Caco-2 (cell line): ENCODE measurements around the gene BCL6. TPM values are rescaled to one million over a fixed set of nuclear protein-coding genes. Genes with fewer than 3 reads are reported as not detected.

Experiments
- BruUV-seq: library from RNA; stranded (reverse); fragments of 400-500 nt; replicated peaks from 2 replicates; lab custom pipeline; 2021; lab: Mats Ljungman, UMichigan
- CTCF ChIA-PET: fragments of 300-600 bp; sonication (Branson Sonifier 250); formaldehyde crosslinking; loops from one replicate; lab custom pipeline; 2022; ENCODE audit warnings: antibody characterized with exemption; lab: Charles Lee
- POLR2A ChIA-PET: fragments of 300-600 bp; sonication (Branson Sonifier 250); formaldehyde crosslinking; loops from one replicate; lab custom pipeline; 2022; ENCODE audit warnings: antibody characterized with exemption; lab: Charles Lee
- DNase-seq, 2 experiments: peaks; one replicate each; pipeline versions ENCODE4 v3.0.0 to v3.0.0-alpha.2; 2020 to 2022
- H3K27me3 ChIP-seq: replicated peaks from 2 replicates; pipeline ENCODE4 v1.6.0; 2011; ENCODE audit warnings: low read length; ENCODE audit not compliant: control insufficient read depth, insufficient read depth
- H3K36me3 ChIP-seq: 2 replicates; pipeline ENCODE4 v1.5.1; 2011; ENCODE audit warnings: low read length; ENCODE audit not compliant: control insufficient read depth, insufficient read depth
- H3K4me1 ChIP-seq: fragments of 250-450 bp; sonication (Bioruptor Pico); 2 replicates; pipeline ENCODE4 v1.5.1; 2020; ENCODE audit warnings: mild to moderate bottlenecking
- H3K4me3 ChIP-seq: 2 replicates; pipeline ENCODE4 v1.5.1; 2011; ENCODE audit warnings: low read depth, mild to moderate bottlenecking, control low read depth, low read length
- H3K9me3 ChIP-seq: fragments of 250-450 bp; sonication (Bioruptor Pico); 2 replicates; pipeline ENCODE4 v1.5.1; 2020; ENCODE audit warnings: mild to moderate bottlenecking, moderate library complexity
- H3K27ac Mint-ChIP-seq: one replicate; pipeline ENCODE4 v1.8.0; 2022; ENCODE audit warnings: mixed read lengths; ENCODE audit not compliant: unreplicated experiment
- H3K27me3 Mint-ChIP-seq: one replicate; pipeline ENCODE4 v1.8.0; 2022; ENCODE audit warnings: mixed read lengths; ENCODE audit not compliant: insufficient read depth, unreplicated experiment
- H3K36me3 Mint-ChIP-seq: one replicate; pipeline ENCODE4 v1.8.0; 2022; ENCODE audit warnings: mild to moderate bottlenecking, mixed read lengths; ENCODE audit not compliant: insufficient read depth, unreplicated experiment
- H3K4me1 Mint-ChIP-seq: one replicate; pipeline ENCODE4 v1.8.0; 2022; ENCODE audit warnings: low read depth, mixed read lengths; ENCODE audit not compliant: unreplicated experiment
- H3K4me3 Mint-ChIP-seq: one replicate; pipeline ENCODE4 v1.8.0; 2022; ENCODE audit warnings: mild to moderate bottlenecking, moderate library complexity, mixed read lengths; ENCODE audit not compliant: unreplicated experiment
- H3K9me3 Mint-ChIP-seq: one replicate; pipeline ENCODE4 v1.8.0; 2022; ENCODE audit warnings: mixed read lengths; ENCODE audit not compliant: unreplicated experiment
- CTCF ChIP-seq, 2 experiments: fragments of 200-600 bp in 1 of 2; IDR thresholded peaks; 1 replicate in 1 of 2; 2 replicates in 1 of 2; pipeline versions ENCODE4 v1.5.1 to v1.8.0; 2011 to 2022; ENCODE audit warnings: antibody characterized with exemption in 1 of 2, control low read depth in 1 of 2, inconsistent platforms in 1 of 2, low read depth in 1 of 2, low read length in 1 of 2, mild to moderate bottlenecking in 1 of 2, moderate library complexity in 1 of 2; ENCODE audit not compliant: insufficient read depth in 1 of 2, severe bottlenecking in 1 of 2, unreplicated experiment in 1 of 2
- intact Hi-C: fragments of 100-400 bp; cut with micrococcal nuclease; formaldehyde crosslinking; loops from one replicate; pipeline ENCODE4 v1.10.0; 2022; ENCODE audit not compliant: unreplicated experiment
- total RNA-seq: library from RNA; stranded (reverse); gene quantifications from 2 replicates; pipeline ENCODE4 v1.2.3, GENCODE V29; 2022

BCL6 gene
- total RNA-seq, 1 experiment from 2014 or later: 40.4 TPM

GRCh38 chr3:187778726-187779125 lies 33.5 kb upstream of the BCL6 start:
- Mint-ChIP-seq H3K9me3 (no peaks in the 10 kb centered on the region), H3K4me1 (peaks cover 7% of the 10 kb centered on the region), H3K36me3 (no peaks in the 10 kb centered on the region), H3K4me3 (no peak overlapping the region), H3K27ac (no peak overlapping the region), H3K27me3 (no peaks in the 10 kb centered on the region)
- POLR2A ChIA-PET: no interaction called here
- H3K4me1 ChIP-seq: no peaks in the 10 kb centered on the region
- TF ChIP-seq CTCF (IDR thresholded peaks at IDR 0.05; ENCODE audit: insufficient read depth in 1 of 2, low read depth in 1 of 2, low read length in 1 of 2, severe bottlenecking in 1 of 2, unreplicated experiment in 1 of 2): no peak
- CTCF ChIA-PET: no interaction called here
- intact Hi-C loops: no loop called here
- DNase-seq: no peak
- no peak overlapping the region for H3K4me3 ChIP-seq
- no peaks in the 10 kb centered on the region for H3K36me3 ChIP-seq
- H3K27me3 ChIP-seq: no peaks in the 10 kb centered on the region
- H3K9me3 ChIP-seq: no peaks in the 10 kb centered on the region
- no TSS peak for BruUV-seq

- H3K27ac Mint-ChIP-seq: no peak overlapping the region
- no TSS peak for BruUV-seq
- no peaks in the 10 kb centered on the region for H3K27me3 Mint-ChIP-seq
- H3K4me1 Mint-ChIP-seq: peaks cover 7% of the 10 kb centered on the region
- no peaks in the 10 kb centered on the region for H3K36me3 Mint-ChIP-seq
- no peak for DNase-seq
- no peaks in the 10 kb centered on the region for H3K27me3 ChIP-seq
- no peaks in the 10 kb centered on the region for H3K36me3 ChIP-seq
- TF ChIP-seq CTCF (IDR thresholded peaks at IDR 0.05; ENCODE audit: insufficient read depth in 1 of 2, low read depth in 1 of 2, low read length in 1 of 2, severe bottlenecking in 1 of 2, unreplicated experiment in 1 of 2): no peak
- no peaks in the 10 kb centered on the region for H3K9me3 Mint-ChIP-seq
- H3K4me1 ChIP-seq: no peaks in the 10 kb centered on the region
- H3K9me3 ChIP-seq: no peaks in the 10 kb centered on the region
- intact Hi-C loops: no loop called here
- POLR2A ChIA-PET: no interaction called here
- H3K4me3 ChIP-seq: no peak overlapping the region
- CTCF ChIA-PET: no interaction called here
- no peak overlapping the region for H3K4me3 Mint-ChIP-seq
Measured at GRCh38 chr3:187777331-187777941, 32.2 kb upstream of the BCL6 start.

- Histone ChIP-seq H3K9me3 (no peaks in the 10 kb centered on the region), H3K27me3 (no peaks in the 10 kb centered on the region), H3K36me3 (no peaks in the 10 kb centered on the region), H3K4me3 (no peak overlapping the region), H3K4me1 (no peaks in the 10 kb centered on the region)
- no peaks in the 10 kb centered on the region for H3K9me3 Mint-ChIP-seq
- ChIA-PET CTCF (no interaction called here), POLR2A (no interaction called here)
- no peaks in the 10 kb centered on the region for H3K27me3 Mint-ChIP-seq
- BruUV-seq: no TSS peak
- no peak overlapping the region for H3K27ac Mint-ChIP-seq
- no peaks in the 10 kb centered on the region for H3K4me1 Mint-ChIP-seq
- TF ChIP-seq CTCF (IDR thresholded peaks at IDR 0.05; ENCODE audit: insufficient read depth in 1 of 2, low read depth in 1 of 2, low read length in 1 of 2, severe bottlenecking in 1 of 2, unreplicated experiment in 1 of 2): no peak
- H3K4me3 Mint-ChIP-seq: no peak overlapping the region
- H3K36me3 Mint-ChIP-seq: no peaks in the 10 kb centered on the region
- no peak for DNase-seq
- intact Hi-C loops: no loop called here
Measured at GRCh38 chr3:187775549-187775948, 30.3 kb upstream of the BCL6 start.
